ENCODE results near the gene IL10RB. TPM values are rescaled to one million over a fixed set of nuclear protein-coding genes. Genes with fewer than 3 reads are reported as not detected.

Gene IL10RB
- total RNA-seq, 6 experiments from 2014 or later: 10.5 to 24.2 (median 20.3) TPM

GRCh38 chr21:33299181-33299752, 33.1 kb downstream of the IL10RB start:
- intact Hi-C loops (cut with DNase I): no loop called here
- DNase-seq (no peak), ATAC-seq (peak in 3 of 4 donors; percentile 27 to 34 (median 28))
- H3K27ac ChIP-seq: peak overlapping the region in 1 of 3 donors; percentile 34
- H3K9me3 ChIP-seq: no peaks in the 10 kb centered on the region
- TF ChIP-seq CTCF (IDR thresholded peaks at IDR 0.05) (no peak), POLR2A (IDR thresholded peaks at IDR 0.05) (no peak)
- H3K36me3 ChIP-seq: peaks cover 0 to 6% (median 3%) of the 10 kb centered on the region in 4 donors
- WGBS (ENCODE audit: insufficient coverage, low coverage, low lambda C conversion rate, missing lambda C conversion rate): 68% methylated on average over 5 of the region's 5 CpGs
- H3K4me1 ChIP-seq: peaks cover 0 to 25% (median 7%) of the 10 kb centered on the region in 4 donors
- H3K4me3 ChIP-seq: no peak overlapping the region
- H3K27me3 ChIP-seq: no peaks in the 10 kb centered on the region

- peaks cover 0 to 6% (median 3%) of the 10 kb centered on the region in 4 donors for H3K36me3 ChIP-seq
- no peaks in the 10 kb centered on the region for H3K27me3 ChIP-seq
- H3K27ac ChIP-seq: peak overlapping the region; percentile 39 to 67 (median 44)
- TF ChIP-seq CTCF (IDR thresholded peaks at IDR 0.05) (no peak), POLR2A (IDR thresholded peaks at IDR 0.05) (no peak)
- intact Hi-C loops (cut with DNase I): no loop called here
- DNase-seq: no peak
- ATAC-seq: peak in 3 of 4 donors; percentile 17 to 40 (median 39)
- H3K4me3 ChIP-seq: no peak overlapping the region
- no peaks in the 10 kb centered on the region for H3K9me3 ChIP-seq
- H3K4me1 ChIP-seq: peaks cover 0 to 39% (median 15%) of the 10 kb centered on the region in 4 donors
- 50% methylated on average over 9 of the region's 10 CpGs for WGBS (ENCODE audit: insufficient coverage, low coverage, low lambda C conversion rate, missing lambda C conversion rate)
Observed at GRCh38 chr21:33300701-33301631, 34.8 kb downstream of the IL10RB start.

GRCh38 chr21:33301632-33302002, 35.5 kb downstream of the IL10RB start:
- H3K27ac ChIP-seq: peak overlapping the region; percentile 39 to 67 (median 44)
- intact Hi-C loops (cut with DNase I): no loop called here
- H3K27me3 ChIP-seq: no peaks in the 10 kb centered on the region
- 88% methylated on average over 2 of the region's 2 CpGs for WGBS (ENCODE audit: insufficient coverage, low coverage, low lambda C conversion rate, missing lambda C conversion rate)
- ATAC-seq (no peak), DNase-seq (no peak)
- H3K4me1 ChIP-seq: peaks cover 0 to 39% (median 15%) of the 10 kb centered on the region in 4 donors
- no peak for TF ChIP-seq CTCF (IDR thresholded peaks at IDR 0.05)
- TF ChIP-seq POLR2A (IDR thresholded peaks at IDR 0.05): no peak
- H3K4me3 ChIP-seq: no peak overlapping the region
- H3K9me3 ChIP-seq: no peaks in the 10 kb centered on the region
- peaks cover 0 to under 1% (median 0%) of the 10 kb centered on the region in 4 donors for H3K36me3 ChIP-seq

GRCh38 chr21:33302055-33302454, 35.9 kb downstream of the IL10RB start:
- no peak for ATAC-seq
- DNase-seq: no peak
- WGBS (ENCODE audit: insufficient coverage, low coverage, low lambda C conversion rate, missing lambda C conversion rate): 91% methylated on average over 5 of the region's 7 CpGs
- peaks cover 0 to 39% (median 15%) of the 10 kb centered on the region in 4 donors for H3K4me1 ChIP-seq
- intact Hi-C loops (cut with DNase I): no loop called here
- no peak overlapping the region for H3K4me3 ChIP-seq
- TF ChIP-seq CTCF (IDR thresholded peaks at IDR 0.05): no peak
- TF ChIP-seq POLR2A (IDR thresholded peaks at IDR 0.05): no peak
- peak overlapping the region in 2 of 3 donors; percentile 44 to 67 for H3K27ac ChIP-seq
- H3K36me3 ChIP-seq: no peaks in the 10 kb centered on the region
- no peaks in the 10 kb centered on the region for H3K27me3 ChIP-seq
- no peaks in the 10 kb centered on the region for H3K9me3 ChIP-seq

All from right lobe of liver (tissue), 6 donors.